GM19025 (cell line): ENCODE data around the gene OTP.

Experiments
- ATAC-seq: cut with Tn5 transposase; IDR thresholded peaks from one replicate; pipeline ENCODE4 v1.9.1; 2021; ENCODE audit warnings: mild to moderate bottlenecking, low read depth, moderate library complexity; ENCODE audit not compliant: unreplicated experiment

Gene OTP

GRCh38 chr5:77637998-77638762 lies at the start of gene OTP:
TSS of gene OTP (minus strand) at chr5:77638713. CDS start at chr5:77638549, 164 bp downstream.
- no peak for ATAC-seq

DNA sequence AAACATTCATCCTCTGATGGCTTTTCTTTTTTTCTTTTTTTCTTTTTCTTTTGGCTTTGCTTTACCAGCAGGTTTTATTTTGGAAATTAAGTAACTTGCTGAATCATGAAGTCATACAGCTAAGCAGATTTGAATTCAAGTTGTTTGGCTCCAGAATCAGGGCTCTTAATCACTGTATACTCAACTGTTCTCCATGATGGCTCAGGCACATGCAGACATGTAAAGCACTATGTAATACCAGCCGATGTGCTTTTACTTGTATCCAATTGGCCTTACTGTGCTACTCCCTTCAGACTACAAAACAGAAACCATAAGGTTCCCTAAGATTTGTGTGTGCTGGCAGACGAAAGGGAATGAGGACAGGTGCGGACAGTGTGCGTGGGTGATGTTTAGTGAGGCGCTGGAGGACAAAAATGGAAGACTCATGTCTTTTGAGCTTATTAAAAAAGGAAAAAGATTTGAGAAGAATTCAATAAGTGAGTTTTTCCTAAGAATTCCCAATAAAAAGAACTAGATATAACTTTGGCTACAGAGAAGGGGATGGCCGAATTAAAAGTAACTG lies 44.7 kb upstream of the OTP start:
- no peak for ATAC-seq

- no peak for ATAC-seq
These were observed 32.0 kb upstream of the OTP start for GRCh38 chr5:77670526-77670925.

GRCh38 chr5:77669677-77670076 lies 31.2 kb upstream of the OTP start:
- ATAC-seq: no peak

- no peak for ATAC-seq
These were observed 24.8 kb upstream of the OTP start for GRCh38 chr5:77663090-77663863.

GRCh38 chr5:77662635-77663034 lies 24.1 kb upstream of the OTP start:
- no peak for ATAC-seq

GRCh38 chr5:77658662-77659061 lies 20.1 kb upstream of the OTP start:
- no peak for ATAC-seq

GRCh38 chr5:77651343-77651742 lies 12.8 kb upstream of the OTP start:
- ATAC-seq: no peak

- no peak for ATAC-seq
These were observed 12.2 kb upstream of the OTP start for GRCh38 chr5:77650686-77651085.

GRCh38 chr5:77649776-77650175 lies 11.3 kb upstream of the OTP start:
- ATAC-seq: no peak

DNA sequence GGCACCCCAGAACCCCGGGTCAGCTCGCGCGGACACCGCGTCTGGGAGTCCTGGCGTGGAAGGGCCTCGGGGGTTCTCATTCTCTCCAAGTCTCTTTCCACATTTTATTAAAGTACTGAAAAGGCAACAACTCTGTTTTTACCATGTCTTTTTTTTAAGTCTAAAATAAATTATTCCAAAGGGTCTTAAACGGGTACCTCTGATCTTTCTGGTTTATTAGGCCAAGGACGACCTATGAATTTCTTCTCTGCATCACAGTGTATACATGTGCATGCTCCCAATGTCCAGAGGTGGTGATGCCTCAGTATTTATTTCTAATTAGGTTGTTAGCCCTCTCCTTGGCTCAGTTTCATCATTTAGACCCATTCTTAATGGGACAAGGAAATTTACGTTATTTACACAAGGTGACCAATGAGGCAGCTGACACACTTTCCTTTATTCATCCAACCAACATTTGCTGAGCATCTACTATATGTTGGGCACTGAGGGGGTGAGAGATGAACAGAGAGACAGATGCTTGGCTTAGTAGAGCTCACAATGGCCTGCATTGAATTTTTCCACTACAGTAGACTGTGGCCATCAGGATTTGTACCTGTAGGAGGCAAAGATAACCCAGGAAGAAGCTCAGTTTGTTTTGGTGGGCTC lies 7.6 kb upstream of the OTP start:
- ATAC-seq: no peak

GRCh38 chr5:77645158-77645994 lies 6.9 kb upstream of the OTP start:
- ATAC-seq: peak; percentile 90

DNA sequence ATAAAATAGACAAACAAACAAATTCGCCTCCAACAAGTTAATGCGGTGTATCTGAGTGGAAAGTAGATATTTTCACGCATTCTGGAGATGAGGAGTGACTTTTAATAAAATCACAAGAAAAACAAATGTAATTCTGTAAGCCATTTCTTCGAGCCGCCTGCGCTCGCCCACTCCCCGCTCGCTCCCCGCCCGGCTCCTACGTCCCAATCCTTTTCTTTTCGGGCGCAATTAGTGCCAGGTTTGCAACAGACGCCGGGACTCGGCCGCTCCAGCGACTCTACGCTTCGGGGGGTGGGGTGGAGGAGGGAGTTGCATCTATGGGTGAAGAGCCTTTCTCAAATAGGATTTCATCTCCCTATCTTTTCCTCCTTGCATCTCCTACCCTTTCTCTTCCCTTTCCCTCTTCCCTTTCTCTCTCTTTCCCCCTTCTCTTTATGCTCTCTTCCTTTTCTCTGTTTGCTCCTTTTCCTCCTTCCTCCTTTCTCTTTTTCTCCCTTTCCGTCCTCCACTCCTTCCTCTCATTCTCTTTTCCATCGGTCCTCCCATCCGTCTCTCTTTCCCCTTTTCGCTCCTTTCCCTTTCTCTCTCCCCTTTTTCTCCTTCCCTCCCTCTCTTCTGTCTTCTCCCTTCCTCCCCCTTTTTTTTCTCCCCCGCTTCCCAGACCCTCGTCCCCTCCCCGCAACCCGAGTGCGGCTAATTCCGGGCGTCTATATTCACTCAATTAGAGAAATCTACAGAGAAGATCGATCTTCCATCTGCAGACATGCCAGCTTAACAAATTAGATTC lies 6.1 kb upstream of the OTP start:
- ATAC-seq: no peak

GRCh38 chr5:77643654-77644370 lies 5.3 kb upstream of the OTP start:
- no peak for ATAC-seq

GRCh38 chr5:77642738-77643653 lies 4.5 kb upstream of the OTP start:
- ATAC-seq: no peak

DNA sequence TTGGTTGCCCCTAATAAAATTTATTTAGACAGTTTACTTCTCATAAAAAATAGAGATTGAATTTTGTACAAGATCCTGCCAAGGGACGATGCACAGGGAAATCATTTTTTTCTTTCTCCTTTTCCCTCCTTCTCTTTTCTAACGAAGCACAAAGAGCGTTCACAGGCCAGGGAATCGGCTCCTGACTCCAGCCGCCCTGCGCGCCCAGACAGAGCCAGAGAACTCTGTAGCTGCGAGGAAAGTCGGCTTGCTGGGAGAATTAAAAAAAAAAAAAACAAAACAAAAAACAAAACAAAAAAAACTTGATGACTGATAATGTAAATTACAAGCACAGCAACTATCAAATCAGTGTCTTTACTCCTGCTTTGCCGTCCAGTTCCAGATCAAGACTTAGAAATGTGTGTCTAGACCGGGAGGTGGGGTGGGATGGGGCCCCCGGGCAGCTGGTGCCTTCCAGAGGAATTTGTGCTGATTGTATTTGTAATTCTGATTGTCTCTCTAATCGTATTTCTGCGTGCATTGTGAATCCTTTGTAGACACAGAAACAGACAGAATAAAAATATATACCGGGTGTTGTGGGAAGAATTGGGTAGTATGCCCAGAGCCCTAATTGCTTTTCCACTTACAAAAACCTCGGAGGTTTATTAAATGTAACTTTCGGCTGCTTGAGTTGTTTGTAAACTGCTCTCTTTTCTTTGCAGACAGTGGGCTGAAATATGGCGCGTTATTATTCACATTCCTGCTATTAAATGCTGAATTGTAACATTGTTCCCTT lies 3.6 kb upstream of the OTP start:
- ATAC-seq: no peak

DNA sequence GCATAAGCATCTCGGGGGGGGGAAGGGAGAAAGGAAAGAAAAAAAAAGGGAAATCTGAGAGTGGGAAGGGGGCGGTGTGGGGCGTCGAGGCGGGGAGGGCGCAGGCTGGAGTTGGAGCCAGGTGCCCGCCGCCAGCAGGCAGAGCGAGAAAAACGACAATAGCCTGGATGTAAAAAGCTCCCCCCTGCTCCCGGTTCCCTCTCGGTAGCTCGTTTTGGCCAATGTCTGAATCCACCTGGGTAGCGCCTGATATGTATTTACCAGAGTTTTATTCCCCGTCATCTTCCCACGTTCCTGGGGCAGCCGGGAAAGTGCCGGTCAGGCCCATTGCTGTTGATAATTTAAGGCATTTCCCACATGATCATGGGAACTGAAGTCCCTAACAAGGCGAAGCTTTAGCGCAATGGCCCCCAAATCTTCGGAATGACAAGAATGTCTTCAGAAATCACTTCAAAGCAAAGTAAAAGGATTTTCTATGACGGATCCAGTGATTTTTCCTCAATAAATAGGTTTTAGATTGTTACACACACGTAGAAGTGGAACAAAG lies 3.0 kb upstream of the OTP start:
- ATAC-seq: no peak
